K562 (cell line): ENCODE data around the gene GDF15. TPM values are rescaled to one million over a fixed set of nuclear protein-coding genes. Genes with fewer than 3 reads are reported as not detected.

Experiments
- CBX1 ChIP-seq: sonication (generic); IDR thresholded peaks from 2 replicates; pipeline ENCODE4 v1.6.1; 2016; ENCODE audit warnings: antibody characterized with exemption, low read depth, mild to moderate bottlenecking
- EWSR1 ChIP-seq: fragments of 450-650 bp; IDR thresholded peaks from 2 replicates; pipeline ENCODE4 v1.6.1; 2018; ENCODE audit warnings: borderline replicate concordance, mild to moderate bottlenecking, low read depth, moderate library complexity; ENCODE audit not compliant: partially characterized antibody
- FOXP1 ChIP-seq: sonication (generic); formaldehyde crosslinking; IDR thresholded peaks from 2 replicates; pipeline ENCODE4 v1.8.0; 2022; ENCODE audit warnings: mild to moderate bottlenecking, missing genetic modification reagents
- ID3 ChIP-seq, 2 experiments: fragments of 250-450 bp in 1 of 2; fragments of 450-650 bp in 1 of 2; sonication (Bioruptor Pico) in 1 of 2; IDR thresholded peaks; 2 replicates each; pipeline versions ENCODE4 v1.6.1 to v1.8.0; 2016 to 2021; ENCODE audit warnings: mild to moderate bottlenecking in 2 of 2, moderate library complexity in 2 of 2, missing compliant biosample characterization in 1 of 2, missing genetic modification characterization in 1 of 2
- KLF10 ChIP-seq: fragments of 250-450 bp; sonication (Bioruptor Pico); IDR thresholded peaks from 2 replicates; pipeline ENCODE4 v1.6.1; 2021; ENCODE audit warnings: matching md5 sums
- LCOR ChIP-seq: sonication (generic); formaldehyde crosslinking; IDR thresholded peaks from 2 replicates; pipeline ENCODE4 v1.8.0; 2022; ENCODE audit warnings: mild to moderate bottlenecking, missing genetic modification reagents
- MCM3 ChIP-seq: fragments of 450-650 bp; IDR thresholded peaks from 2 replicates; pipeline ENCODE4 v1.6.1; 2016
- MLX ChIP-seq, 2 experiments: fragments of 450-650 bp in 1 of 2; sonication (generic) in 1 of 2; formaldehyde crosslinking; conservative IDR thresholded peaks; 2 replicates each; pipeline versions ENCODE4 v1.4.0 to v1.8.1; 2020 to 2022; ENCODE audit warnings: mild to moderate bottlenecking in 1 of 2, missing genetic modification reagents in 1 of 2
- PATZ1 ChIP-seq: fragments of 250-450 bp; sonication (Bioruptor Pico); IDR thresholded peaks from 2 replicates; pipeline ENCODE4 v1.5.0; 2020; ENCODE audit warnings: mild to moderate bottlenecking, borderline replicate concordance
- POLR2A ChIP-seq: fragments of 450-650 bp; conservative IDR thresholded peaks from 2 replicates; pipeline ENCODE4 v1.6.1; 2016
- RBM22 ChIP-seq: fragments of 200-400 bp; formaldehyde crosslinking; IDR thresholded peaks from 2 replicates; pipeline ENCODE4 v1.6.1; 2018; ENCODE audit warnings: low read length, low read depth; ENCODE audit not compliant: poor library complexity, severe bottlenecking
- SMAD3 ChIP-seq: fragments of 450-650 bp; formaldehyde crosslinking; conservative IDR thresholded peaks from 2 replicates; pipeline ENCODE4 v1.4.0; 2020; ENCODE audit warnings: mild to moderate bottlenecking
- SRSF9 ChIP-seq: fragments of 200-400 bp; formaldehyde crosslinking; IDR thresholded peaks from 2 replicates; pipeline ENCODE4 v1.6.1; 2017; ENCODE audit warnings: low read depth, low read length, borderline replicate concordance
- THRA ChIP-seq: fragments of 450-650 bp; IDR thresholded peaks from 2 replicates; pipeline ENCODE4 v1.6.1; 2017; ENCODE audit warnings: mild to moderate bottlenecking, moderate library complexity
- VEZF1 ChIP-seq: fragments of 200-800 bp; sonication (Bioruptor generic); IDR thresholded peaks from 2 replicates; pipeline ENCODE4 v1.6.1; 2017; ENCODE audit warnings: missing genetic modification characterization, missing compliant biosample characterization
- ZBTB49 ChIP-seq: sonication (generic); formaldehyde crosslinking; IDR thresholded peaks from 2 replicates; pipeline ENCODE4 v1.8.0; 2022; ENCODE audit warnings: missing genetic modification reagents, mild to moderate bottlenecking, borderline replicate concordance
- ZNF444 ChIP-seq: fragments of 250-450 bp; sonication (Bioruptor Pico); IDR thresholded peaks from 2 replicates; pipeline ENCODE4 v1.4.0; 2020; ENCODE audit warnings: mild to moderate bottlenecking, moderate library complexity
- ZNF445 ChIP-seq: fragments of 250-450 bp; sonication (Bioruptor Pico); IDR thresholded peaks from 2 replicates; pipeline ENCODE4 v1.4.0; 2020; ENCODE audit warnings: low read depth, mild to moderate bottlenecking, moderate library complexity
- ZZZ3 ChIP-seq: fragments of 450-650 bp; IDR thresholded peaks from 2 replicates; pipeline ENCODE4 v1.6.1; 2016; ENCODE audit warnings: antibody characterized with exemption, mild to moderate bottlenecking, moderate library complexity
- polyA plus RNA-seq, 8 experiments: library from polyadenylated mRNA; depleted of rRNA in 4 of 8; stranded (reverse) in 5 of 8; unstranded in 3 of 8; fragments of >200 nt; fragmentation: Nextera tagmentation in 2 of 8; fragmentation: Illumina TruSeq in 1 of 8; extraction: Ambion mirVana in 2 of 8; extraction: Trizol in 1 of 8; gene quantifications; 2 replicates each; pipeline versions ENCODE4 v1.2.1 to v1.2.3, GENCODE V29; 2011 to 2014; ENCODE audit warnings: inconsistent platforms in 1 of 8, missing spikeins in 1 of 8
- total RNA-seq, 7 experiments: library from RNA; depleted of rRNA in 6 of 7; stranded (reverse); fragments of >200 nt in 6 of 7; fragmentation: Illumina TruSeq in 2 of 7; extraction: Trizol in 2 of 7; gene quantifications; 2 replicates each; pipeline versions ENCODE4 v1.2.1 to v1.2.3, GENCODE V29; 2011 to 2021; ENCODE audit warnings: low replicate concordance in 1 of 7

GDF15 gene
- total and polyA plus RNA-seq, 9 of the 15 experiments (the other 6 are each of a cell fraction or from before 2014, with no cell fraction given), result 2.3 to 82.4 (median 12.5) TPM

- peak; percentile 93; the same call in 1 of the 2 replicates for TF ChIP-seq VEZF1 (CRISPR knock-in tag)
- no peak for TF ChIP-seq ZZZ3
- no peak for TF ChIP-seq EWSR1
- no peak for TF ChIP-seq ZNF444 (CRISPR knock-in tag)
- no peak for TF ChIP-seq ZBTB49
- TF ChIP-seq CBX1, result peak; percentile 59; the same call in 1 of the 2 replicates
- TF ChIP-seq LCOR (CRISPR knock-in tag), result peak; percentile 65; the same call in 1 of the 2 replicates
- no peak for TF ChIP-seq FOXP1
- TF ChIP-seq SRSF9, result no peak
- no peak for TF ChIP-seq MCM3
- no peak for TF ChIP-seq ZNF445 (CRISPR knock-in tag)
- no peak for TF ChIP-seq KLF10 (CRISPR knock-in tag)
- TF ChIP-seq POLR2A, result peak; percentile 69; the same call in 1 of the 2 replicates
- TF ChIP-seq ID3 (CRISPR knock-in tag; IDR thresholded peaks at IDR 0.05), result no peak
- peak; percentile 66 for TF ChIP-seq ID3 (tag; IDR thresholded peaks at IDR 0.05)
- peak; percentile 98 for TF ChIP-seq RBM22
- TF ChIP-seq MLX (CRISPR knock-in tag; conservative IDR thresholded peaks at IDR 0.05), result no peak
- TF ChIP-seq PATZ1, result no peak
- no peak for TF ChIP-seq SMAD3 (CRISPR knock-in tag)
- TF ChIP-seq THRA, result no peak
Observed at GRCh38 chr19:18433015-18433691, 47.2 kb downstream of the GDF15 start (continued).
